Fibroblast of the aortic adventitia (primary cell): ENCODE data around the gene FBXW9. TPM values are rescaled to one million over a fixed set of nuclear protein-coding genes. Genes with fewer than 3 reads are reported as not detected.
"Not testable (repeated sequence)": the region's sequence is repeated elsewhere in the genome, so short reads cannot be mapped to it uniquely, and the experiment has no call there.

ENCODE experiments used
- DNase-seq: peaks from one replicate; pipeline ENCODE4 v3.0.0-alpha.2; 2010; ENCODE audit warnings: low read depth
- H3K4me3 ChIP-seq: 2 replicates; pipeline ENCODE4 v1.5.1; 2011; ENCODE audit warnings: low read depth, mild to moderate bottlenecking, control low read depth, low read length, moderate library complexity
- CTCF ChIP-seq: IDR thresholded peaks from 2 replicates; pipeline ENCODE4 v1.5.1; 2011; ENCODE audit warnings: mild to moderate bottlenecking, low read length, control low read depth, inconsistent platforms; ENCODE audit not compliant: insufficient read depth
- total RNA-seq: library from RNA; depleted of rRNA; stranded (reverse); fragments of >200 nt; gene quantifications from 2 replicates; pipeline ENCODE4 v1.2.3, GENCODE V29; 2012; ENCODE audit warnings: low replicate concordance

FBXW9 gene
- total RNA-seq, 1 donor = 8.9 TPM

DNA sequence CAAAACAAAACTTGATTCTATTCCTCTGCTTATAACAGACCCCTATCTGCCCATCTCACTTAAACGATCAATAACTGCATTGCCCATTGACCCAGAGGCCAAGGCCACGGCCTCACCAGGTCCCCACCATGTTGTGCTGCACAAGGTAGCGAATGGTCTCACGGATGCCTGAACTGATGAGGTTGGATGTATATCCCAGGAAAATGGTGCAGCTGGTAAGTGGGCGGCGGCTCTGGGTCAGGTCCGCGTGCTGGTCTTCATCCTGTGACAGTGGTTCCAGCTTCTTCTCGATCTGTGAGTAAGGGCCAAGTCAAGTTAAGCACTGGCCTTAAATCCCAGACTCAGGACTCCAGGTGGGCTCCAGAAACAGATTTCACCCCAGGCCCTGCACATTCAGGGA is 16.4 kb downstream of the FBXW9 start:
- H3K4me3 ChIP-seq = no peak overlapping the region
- no peak for TF ChIP-seq CTCF
- DNase-seq = no peak

GRCh38 chr19:12678039-12678438 is 18.4 kb downstream of the FBXW9 start:
- H3K4me3 ChIP-seq, DNase-seq: not testable (repeated sequence)

DNA sequence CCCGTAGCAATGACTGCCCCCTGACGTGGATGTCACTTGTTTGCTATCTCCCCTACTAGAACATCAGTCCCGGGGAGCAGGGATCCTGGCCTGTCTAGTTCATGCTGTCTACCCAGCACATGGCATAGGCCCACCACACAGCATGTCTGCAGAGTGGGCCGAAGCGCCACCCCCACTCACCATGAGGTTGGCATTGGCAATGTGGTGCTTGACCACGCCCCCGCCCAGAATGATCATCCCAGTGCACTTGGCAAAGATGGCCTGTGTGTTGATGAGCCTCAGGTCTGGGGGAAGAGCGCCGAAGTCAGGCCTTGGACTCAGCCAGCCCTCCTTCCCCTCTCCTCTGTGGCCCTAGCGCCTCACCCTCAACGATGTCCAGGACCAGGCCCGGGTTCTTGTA is 19.5 kb downstream of the FBXW9 start:
- no peak for DNase-seq
- TF ChIP-seq CTCF = no peak
- H3K4me3 ChIP-seq = no peak overlapping the region

GRCh38 chr19:12676384-12676792 is 20.0 kb downstream of the FBXW9 start:
- DNase-seq = peak; percentile 71
- TF ChIP-seq CTCF = peak; percentile 93
- no peak overlapping the region for H3K4me3 ChIP-seq

DNA sequence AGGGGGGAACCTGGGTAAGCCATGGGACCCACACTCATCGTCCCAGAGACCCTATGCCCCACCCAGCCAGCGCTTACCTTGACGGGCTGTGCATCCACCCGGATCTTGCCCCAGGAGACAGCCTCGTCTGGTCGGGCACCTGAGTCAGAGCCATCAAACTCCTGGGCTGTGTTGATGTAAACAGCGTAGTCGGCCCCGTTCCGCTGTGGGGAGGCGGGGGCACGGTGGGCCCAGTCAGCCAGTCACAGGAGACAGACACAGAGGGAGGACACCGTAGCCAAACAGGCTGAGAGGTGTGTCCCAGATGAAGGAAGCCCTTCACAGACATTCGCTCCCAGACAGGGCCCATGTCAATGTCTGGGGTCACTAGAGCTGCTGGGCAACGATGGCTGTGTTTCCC is 20.5 kb downstream of the FBXW9 start:
- TF ChIP-seq CTCF = no peak
- DNase-seq = no peak
- no peak overlapping the region for H3K4me3 ChIP-seq

GRCh38 chr19:12675399-12675798 is 21.0 kb downstream of the FBXW9 start:
- H3K4me3 ChIP-seq = no peak overlapping the region
- no peak for TF ChIP-seq CTCF
- DNase-seq = no peak

- no peak for DNase-seq
- TF ChIP-seq CTCF = no peak
- H3K4me3 ChIP-seq = no peak overlapping the region
Observed at GRCh38 chr19:12672744-12673143, 23.7 kb downstream of the FBXW9 start.
